Mesendoderm (in vitro differentiated cells): ENCODE measurements around the gene CLN6.

ENCODE experiments used
- DNase-seq: peaks from one replicate; pipeline ENCODE4 v3.0.0; 2013
- H2AK5ac ChIP-seq: 2 replicates; pipeline ENCODE4 v1.6.1; 2013; ENCODE audit warnings: low read length, inconsistent platforms
- H2BK120ac ChIP-seq: 2 replicates; pipeline ENCODE4 v1.6.1; 2013; ENCODE audit warnings: low read depth, mild to moderate bottlenecking, low read length, moderate library complexity, mixed read lengths
- H2BK15ac ChIP-seq: replicated peaks from 2 replicates; pipeline ENCODE4 v1.6.1; 2013; ENCODE audit warnings: low read depth, mild to moderate bottlenecking, moderate library complexity
- H2BK5ac ChIP-seq: 2 replicates; pipeline ENCODE4 v1.6.1; 2013; ENCODE audit warnings: low read length, inconsistent platforms
- H3K18ac ChIP-seq: 2 replicates; pipeline ENCODE4 v1.6.1; 2013; ENCODE audit warnings: mild to moderate bottlenecking, low read length, mixed read lengths
- H3K23ac ChIP-seq: one replicate; pipeline ENCODE4 v1.6.1; 2013; ENCODE audit warnings: low read length
- H3K27ac ChIP-seq: 2 replicates; pipeline ENCODE4 v1.5.1; 2013; ENCODE audit warnings: low read depth, mild to moderate bottlenecking, inconsistent platforms, low read length, moderate library complexity
- H3K27me3 ChIP-seq: 2 replicates; pipeline ENCODE4 v1.6.1; 2013; ENCODE audit warnings: low read length, control low read depth, mild to moderate bottlenecking, inconsistent platforms; ENCODE audit not compliant: insufficient read depth, poor library complexity
- H3K36me3 ChIP-seq: 2 replicates; pipeline ENCODE4 v1.6.1; 2013; ENCODE audit warnings: low read length, inconsistent platforms; ENCODE audit not compliant: control insufficient read depth, insufficient read depth
- H3K4ac ChIP-seq: one replicate; pipeline ENCODE4 v1.6.1; 2013; ENCODE audit warnings: low read depth, mild to moderate bottlenecking, low read length, moderate library complexity
- H3K4me1 ChIP-seq: 2 replicates; pipeline ENCODE4 v1.6.1; 2013; ENCODE audit warnings: low read depth, low read length, inconsistent platforms; ENCODE audit not compliant: control insufficient read depth
- H3K4me2 ChIP-seq: 2 replicates; pipeline ENCODE4 v1.6.1; 2013; ENCODE audit warnings: low read length
- H3K4me3 ChIP-seq: 2 replicates; pipeline ENCODE4 v1.5.1; 2013; ENCODE audit warnings: mild to moderate bottlenecking, low read length
- H3K56ac ChIP-seq: one replicate; pipeline ENCODE4 v1.6.1; 2013; ENCODE audit warnings: low read length
- H3K79me1 ChIP-seq: 2 replicates; pipeline ENCODE4 v1.6.1; 2013; ENCODE audit warnings: low read length, inconsistent platforms
- H3K79me2 ChIP-seq: 2 replicates; pipeline ENCODE4 v1.6.1; 2013; ENCODE audit warnings: mild to moderate bottlenecking, low read length; ENCODE audit not compliant: control insufficient read depth, insufficient read depth
- H3K9ac ChIP-seq: 2 replicates; pipeline ENCODE4 v1.6.1; 2013; ENCODE audit warnings: low read length, inconsistent platforms
- H4K5ac ChIP-seq: one replicate; pipeline ENCODE4 v1.6.1; 2013; ENCODE audit warnings: low read length
- H4K8ac ChIP-seq: one replicate; pipeline ENCODE4 v1.6.1; 2013; ENCODE audit warnings: low read depth, mild to moderate bottlenecking, control low read depth, low read length, moderate library complexity
- WGBS: extraction: QIAGEN DNeasy Blood & Tissue Kit; methylation state at CpG from one replicate; pipeline ENCODE4 v1.1.7; 2013; ENCODE audit warnings: low lambda C conversion rate, missing lambda C conversion rate; ENCODE audit not compliant: insufficient coverage; ENCODE audit errors: extremely low coverage; 5-methylcytosine and 5-hydroxymethylcytosine counted together

Gene CLN6

DNA sequence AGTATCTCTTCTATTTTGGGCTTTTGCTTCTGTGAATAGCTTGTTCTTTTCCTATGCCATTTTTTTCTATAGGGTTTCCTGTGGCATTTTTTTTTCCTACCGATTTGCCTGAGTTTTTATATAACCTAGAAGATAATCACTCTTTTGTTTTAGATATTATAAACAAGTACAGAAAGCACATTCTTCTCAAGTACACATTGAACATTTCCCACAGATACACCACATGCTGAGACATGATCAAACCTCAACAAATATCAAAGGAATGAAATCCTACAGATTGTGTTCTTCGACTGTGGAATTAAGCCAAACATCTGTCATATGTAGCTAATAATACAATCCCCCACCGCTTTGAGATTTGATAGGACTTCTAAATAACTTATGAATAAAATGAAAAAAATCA, 38.9 kb upstream of the CLN6 start:
- Histone ChIP-seq H3K27me3 (no peaks in the 10 kb centered on the region), H3K36me3 (no peaks in the 10 kb centered on the region), H3K4me1 (no peaks in the 10 kb centered on the region), H3K18ac (no peak overlapping the region), H2BK5ac (no peak overlapping the region), H3K56ac (no peak overlapping the region), H2AK5ac (no peak overlapping the region), H3K23ac (no peak overlapping the region), H3K79me2 (no peaks in the 10 kb centered on the region), H3K4me3 (no peak overlapping the region), H3K4me2 (no peak overlapping the region), H3K27ac (no peak overlapping the region), H3K4ac (no peak overlapping the region), H3K9ac (no peak overlapping the region), H4K8ac (no peak overlapping the region), H2BK120ac (no peak overlapping the region), H2BK15ac (no peak overlapping the region), H3K79me1 (no peaks in the 10 kb centered on the region), H4K5ac (no peak overlapping the region)
- DNase-seq, result no peak
- no CpG with 5 or more reads among the region's 3 CpGs for WGBS

GRCh38 chr15:68265674-68266073, 36.1 kb upstream of the CLN6 start:
- Histone ChIP-seq H4K5ac (no peak overlapping the region), H2AK5ac (no peak overlapping the region), H4K8ac (no peak overlapping the region), H3K56ac (no peak overlapping the region), H3K4me1 (no peaks in the 10 kb centered on the region), H3K4ac (no peak overlapping the region), H3K18ac (no peak overlapping the region), H3K23ac (no peak overlapping the region), H3K9ac (no peak overlapping the region), H3K79me1 (no peaks in the 10 kb centered on the region), H2BK15ac (no peak overlapping the region), H2BK120ac (no peak overlapping the region), H3K79me2 (no peaks in the 10 kb centered on the region), H3K4me2 (no peak overlapping the region), H2BK5ac (no peak overlapping the region), H3K27ac (no peak overlapping the region), H3K4me3 (no peak overlapping the region), H3K36me3 (no peaks in the 10 kb centered on the region), H3K27me3 (no peaks in the 10 kb centered on the region)
- no peak for DNase-seq
- no CpG with 5 or more reads among the region's 3 CpGs for WGBS

- Histone ChIP-seq H3K79me2 (no peaks in the 10 kb centered on the region), H3K4me1 (no peaks in the 10 kb centered on the region), H3K4me2 (no peak overlapping the region), H3K79me1 (no peaks in the 10 kb centered on the region), H4K5ac (no peak overlapping the region), H3K27me3 (no peaks in the 10 kb centered on the region), H2BK120ac (no peak overlapping the region), H3K36me3 (no peaks in the 10 kb centered on the region), H3K9ac (no peak overlapping the region), H3K27ac (no peak overlapping the region), H2AK5ac (no peak overlapping the region), H3K56ac (no peak overlapping the region), H2BK5ac (no peak overlapping the region), H4K8ac (no peak overlapping the region), H3K4me3 (no peak overlapping the region), H3K23ac (no peak overlapping the region), H3K4ac (no peak overlapping the region), H2BK15ac (no peak overlapping the region), H3K18ac (no peak overlapping the region)
- no CpG with 5 or more reads among the region's 4 CpGs for WGBS
- no peak for DNase-seq
Observed at GRCh38 chr15:68265081-68265480, 35.6 kb upstream of the CLN6 start.

DNA sequence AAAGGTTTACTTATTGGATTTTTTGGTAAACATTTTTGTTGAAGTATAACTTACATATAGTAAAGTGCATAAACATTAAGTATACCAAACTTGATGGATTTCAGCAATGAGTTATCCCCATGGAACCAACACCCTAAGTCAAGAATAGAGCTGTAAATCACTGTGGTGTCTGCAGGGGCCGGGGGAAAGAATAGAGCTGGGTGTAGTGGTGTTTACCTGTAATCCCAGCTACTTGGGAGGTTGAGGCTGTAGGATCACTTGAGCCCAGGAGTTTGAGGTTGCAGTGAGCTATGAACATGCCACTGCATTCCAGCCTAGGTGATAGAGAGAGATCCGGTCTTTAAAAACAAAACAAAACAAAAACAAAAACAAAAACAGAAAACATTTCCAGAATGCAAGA, 34.8 kb upstream of the CLN6 start:
- Histone ChIP-seq H3K18ac (no peak overlapping the region), H3K4ac (no peak overlapping the region)

DNA sequence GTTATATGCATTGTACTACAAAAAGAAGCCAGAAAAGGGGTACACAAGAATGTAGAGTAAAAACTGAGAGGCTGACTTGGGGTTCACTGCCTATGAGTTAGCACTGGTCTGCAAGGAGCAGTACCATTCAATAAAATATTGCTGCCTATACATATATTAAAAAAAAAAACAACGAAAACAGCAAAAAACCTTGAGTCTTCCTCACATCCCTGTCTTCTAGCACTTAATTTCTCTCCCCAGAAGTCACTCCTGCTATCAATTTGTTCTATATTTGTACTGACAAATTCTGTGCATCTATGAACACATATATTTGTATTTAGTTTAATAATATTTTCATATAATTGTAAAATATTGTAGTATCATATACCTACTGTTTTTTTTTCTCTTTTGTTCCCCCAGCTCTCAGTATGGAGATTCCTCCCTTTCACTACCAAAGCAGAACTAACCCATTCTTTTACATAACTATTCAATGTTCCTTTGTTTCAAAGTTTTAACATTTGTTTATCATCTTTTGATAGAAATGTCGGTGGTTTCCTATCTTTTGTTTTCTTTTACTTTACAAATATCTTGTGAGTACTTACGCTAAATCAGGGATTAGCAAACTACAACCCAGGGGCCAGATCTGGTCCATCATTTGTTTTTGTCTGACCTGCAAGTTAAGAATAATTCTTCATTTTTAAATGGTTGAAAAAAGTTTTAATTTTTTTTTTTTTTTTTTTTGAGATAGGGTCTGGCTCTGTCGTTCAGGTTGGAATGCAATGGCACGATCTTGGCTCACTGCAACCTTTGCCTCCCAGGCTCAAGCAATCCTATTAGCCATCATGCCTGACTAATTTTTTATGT, 33.2 kb upstream of the CLN6 start:
- no peaks in the 10 kb centered on the region for H3K4me1 ChIP-seq
- H3K79me1 ChIP-seq, result no peaks in the 10 kb centered on the region
- no peak overlapping the region for H3K56ac ChIP-seq
- no peak overlapping the region for H3K9ac ChIP-seq
- DNase-seq, result no peak
- H2BK15ac ChIP-seq, result no peak overlapping the region
- H3K27ac ChIP-seq, result no peak overlapping the region
- no peak overlapping the region for H4K5ac ChIP-seq
- no peak overlapping the region for H2BK5ac ChIP-seq
- no CpG with 5 or more reads among the region's 5 CpGs for WGBS
- no peaks in the 10 kb centered on the region for H3K27me3 ChIP-seq
- no peak overlapping the region for H3K23ac ChIP-seq
- no peaks in the 10 kb centered on the region for H3K79me2 ChIP-seq
- no peak overlapping the region for H3K4me3 ChIP-seq
- H3K18ac ChIP-seq, result no peak overlapping the region
- H3K4ac ChIP-seq, result no peak overlapping the region
- H3K4me2 ChIP-seq, result no peak overlapping the region
- H3K36me3 ChIP-seq, result no peaks in the 10 kb centered on the region
- no peak overlapping the region for H4K8ac ChIP-seq
- H2AK5ac ChIP-seq, result no peak overlapping the region
- no peak overlapping the region for H2BK120ac ChIP-seq

More for the DNA sequence above, 34.8 kb upstream of the CLN6 start:
- Histone ChIP-seq H3K4me3 (no peak overlapping the region), H3K9ac (no peak overlapping the region), H2BK5ac (no peak overlapping the region), H3K79me1 (no peaks in the 10 kb centered on the region), H3K23ac (no peak overlapping the region), H3K27me3 (no peaks in the 10 kb centered on the region), H3K56ac (no peak overlapping the region), H4K8ac (no peak overlapping the region), H2BK15ac (no peak overlapping the region), H3K79me2 (no peaks in the 10 kb centered on the region), H4K5ac (no peak overlapping the region), H3K4me1 (no peaks in the 10 kb centered on the region), H3K4me2 (no peak overlapping the region), H2AK5ac (no peak overlapping the region), H3K36me3 (no peaks in the 10 kb centered on the region), H3K27ac (no peak overlapping the region), H2BK120ac (no peak overlapping the region)
- no peak for DNase-seq
- WGBS, result no CpG with 5 or more reads among the region's 2 CpGs

DNA sequence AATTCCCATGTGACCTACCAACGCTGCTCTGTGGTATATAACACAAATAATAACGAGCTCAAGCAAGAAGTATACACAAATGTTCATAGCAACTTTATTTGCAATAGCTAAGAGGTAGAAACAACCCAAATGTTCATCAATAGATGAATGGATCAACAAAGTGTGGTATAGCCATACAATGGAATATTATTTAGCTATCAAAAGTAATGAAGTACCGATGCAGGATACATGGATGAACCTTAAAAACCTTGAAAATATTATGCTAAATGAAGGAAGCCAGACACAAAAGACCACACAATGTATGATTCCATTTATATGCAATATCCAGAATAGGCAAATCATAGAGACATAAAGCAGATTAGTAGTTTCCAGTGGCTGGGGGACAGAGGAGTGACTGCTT, 32.5 kb upstream of the CLN6 start:
- H3K4me3 ChIP-seq, result no peak overlapping the region
- H4K5ac ChIP-seq, result no peak overlapping the region
- no peaks in the 10 kb centered on the region for H3K4me1 ChIP-seq
- no peak overlapping the region for H3K9ac ChIP-seq
- no peak overlapping the region for H3K4me2 ChIP-seq
- H2BK15ac ChIP-seq, result no peak overlapping the region
- no peak overlapping the region for H2BK5ac ChIP-seq
- H3K27me3 ChIP-seq, result no peaks in the 10 kb centered on the region
- H4K8ac ChIP-seq, result no peak overlapping the region
- H2BK120ac ChIP-seq, result no peak overlapping the region
- no peak overlapping the region for H3K23ac ChIP-seq
- no peak overlapping the region for H3K56ac ChIP-seq
- DNase-seq, result no peak
- no peaks in the 10 kb centered on the region for H3K36me3 ChIP-seq
- no peak overlapping the region for H3K27ac ChIP-seq
- WGBS, result no CpG with 5 or more reads among the region's 3 CpGs
- no peak overlapping the region for H3K18ac ChIP-seq
- no peaks in the 10 kb centered on the region for H3K79me1 ChIP-seq
- no peak overlapping the region for H2AK5ac ChIP-seq
- no peaks in the 10 kb centered on the region for H3K79me2 ChIP-seq
- H3K4ac ChIP-seq, result no peak overlapping the region
